ENCODE data around the gene AMN1.
"Not testable (repeated sequence)": the region's sequence is repeated elsewhere in the genome, so short reads cannot be mapped to it uniquely, and the experiment has no call there.

The AMN1 gene

GRCh38 chr12:31714406-31715271 is 14.2 kb downstream of the AMN1 start:
- Histone ChIP-seq H3K27me3 (ENCODE audit: low read depth, low read length) (no peaks in the 10 kb centered on the region), H3K36me3 (ENCODE audit: control insufficient read depth in 1 of 2, insufficient read depth in 2 of 2, low read length in 2 of 2) (peaks cover 0 to 4% of the 10 kb centered on the region in 2 donors), H3K4me1 (ENCODE audit: control insufficient read depth in 1 of 2, insufficient read depth in 2 of 2, low read length in 2 of 2) (no peaks in the 10 kb centered on the region), H3K9me3 (ENCODE audit: control insufficient read depth in 1 of 2, low read length in 2 of 2) (no peaks in the 10 kb centered on the region), H3K4me3 (ENCODE audit: low read depth in 1 of 2, low read length in 2 of 2) (no peak overlapping the region), H3K27ac (ENCODE audit: low read length) (no peak overlapping the region)

DNA sequence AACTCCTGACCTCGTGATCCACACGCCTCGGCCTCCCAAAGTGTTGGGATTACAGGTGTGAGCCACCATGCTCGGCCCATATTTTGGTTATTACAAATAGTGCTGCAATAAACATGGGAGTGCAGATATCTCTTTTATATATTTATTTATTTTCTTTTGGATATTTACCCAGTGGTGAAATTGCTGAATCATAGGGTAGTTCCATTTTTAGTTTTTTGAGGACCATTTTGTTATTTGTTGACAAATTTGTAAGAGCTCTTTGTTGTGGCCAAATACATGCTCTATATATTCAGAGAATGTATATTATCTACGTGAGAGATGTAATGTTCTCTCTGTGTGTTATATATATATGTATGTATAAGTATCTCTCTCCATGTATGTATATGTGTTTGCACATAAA is 15.9 kb downstream of the AMN1 start:
- Histone ChIP-seq H3K27ac (ENCODE audit: low read length) (no peak overlapping the region), H3K36me3 (ENCODE audit: control insufficient read depth in 1 of 2, insufficient read depth in 2 of 2, low read length in 2 of 2) (no peaks in the 10 kb centered on the region), H3K4me3 (ENCODE audit: low read depth in 1 of 2, low read length in 2 of 2) (no peak overlapping the region), H3K4me1 (ENCODE audit: control insufficient read depth in 1 of 2, insufficient read depth in 2 of 2, low read length in 2 of 2) (no peaks in the 10 kb centered on the region), H3K9me3 (ENCODE audit: control insufficient read depth in 1 of 2, low read length in 2 of 2) (peaks cover 0 to 2% of the 10 kb centered on the region in 2 donors), H3K27me3 (ENCODE audit: low read depth, low read length) (no peaks in the 10 kb centered on the region)

- Histone ChIP-seq H3K27ac (ENCODE audit: low read length) (no peak overlapping the region), H3K4me3 (ENCODE audit: low read depth in 1 of 2, low read length in 2 of 2) (no peak overlapping the region), H3K36me3 (ENCODE audit: control insufficient read depth in 1 of 2, insufficient read depth in 2 of 2, low read length in 2 of 2) (peaks cover 0 to 5% of the 10 kb centered on the region in 2 donors), H3K9me3 (ENCODE audit: control insufficient read depth in 1 of 2, low read length in 2 of 2) (peaks cover 0 to 7% of the 10 kb centered on the region in 2 donors), H3K27me3 (ENCODE audit: low read depth, low read length) (no peaks in the 10 kb centered on the region), H3K4me1 (ENCODE audit: control insufficient read depth in 1 of 2, insufficient read depth in 2 of 2, low read length in 2 of 2) (no peaks in the 10 kb centered on the region)
These were observed 18.6 kb downstream of the AMN1 start for GRCh38 chr12:31710021-31710818.

DNA sequence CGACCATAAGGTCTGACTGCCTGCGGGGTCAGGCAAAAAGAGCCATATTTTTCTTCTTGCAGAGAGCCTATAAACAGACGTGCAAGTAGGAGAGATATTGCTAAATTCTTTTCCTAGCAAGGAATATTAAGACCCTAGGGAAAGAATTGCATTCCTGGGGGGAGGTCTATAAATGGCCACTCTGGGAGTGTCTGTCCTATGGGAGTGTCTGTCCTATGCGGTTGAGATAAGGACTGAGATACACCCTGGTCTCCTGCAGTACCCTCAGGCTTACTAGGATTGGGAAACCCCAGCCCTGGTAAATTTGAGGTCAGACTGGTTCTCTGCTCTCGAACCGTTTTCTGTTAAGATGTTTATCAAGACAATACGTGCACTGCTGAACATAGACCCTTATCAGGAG is 20.7 kb downstream of the AMN1 start:
- H3K36me3 ChIP-seq (ENCODE audit: control insufficient read depth in 1 of 2, insufficient read depth in 2 of 2, low read length in 2 of 2); H3K4me3 ChIP-seq (ENCODE audit: low read depth in 1 of 2, low read length in 2 of 2); H3K27me3 ChIP-seq (ENCODE audit: low read depth, low read length); H3K4me1 ChIP-seq (ENCODE audit: control insufficient read depth in 1 of 2, insufficient read depth in 2 of 2, low read length in 2 of 2); H3K9me3 ChIP-seq (ENCODE audit: control insufficient read depth in 1 of 2, low read length in 2 of 2); H3K27ac ChIP-seq (ENCODE audit: low read length): not testable (repeated sequence)

- Histone ChIP-seq H3K27me3 (ENCODE audit: low read depth, low read length) (no peaks in the 10 kb centered on the region), H3K4me1 (ENCODE audit: control insufficient read depth in 1 of 2, insufficient read depth in 2 of 2, low read length in 2 of 2) (no peaks in the 10 kb centered on the region), H3K27ac (ENCODE audit: low read length) (no peak overlapping the region), H3K9me3 (ENCODE audit: control insufficient read depth in 1 of 2, low read length in 2 of 2) (peaks cover 0 to 7% of the 10 kb centered on the region in 2 donors), H3K4me3 (ENCODE audit: low read depth in 1 of 2, low read length in 2 of 2) (no peak overlapping the region), H3K36me3 (ENCODE audit: control insufficient read depth in 1 of 2, insufficient read depth in 2 of 2, low read length in 2 of 2) (peaks cover 0 to 9% of the 10 kb centered on the region in 2 donors)
These were observed 23.2 kb downstream of the AMN1 start for GRCh38 chr12:31705621-31706020.

- Histone ChIP-seq H3K4me1 (ENCODE audit: control insufficient read depth in 1 of 2, insufficient read depth in 2 of 2, low read length in 2 of 2) (no peaks in the 10 kb centered on the region), H3K27ac (ENCODE audit: low read length) (no peak overlapping the region)
These were observed 26.8 kb downstream of the AMN1 start for GRCh38 chr12:31702047-31702446.

DNA sequence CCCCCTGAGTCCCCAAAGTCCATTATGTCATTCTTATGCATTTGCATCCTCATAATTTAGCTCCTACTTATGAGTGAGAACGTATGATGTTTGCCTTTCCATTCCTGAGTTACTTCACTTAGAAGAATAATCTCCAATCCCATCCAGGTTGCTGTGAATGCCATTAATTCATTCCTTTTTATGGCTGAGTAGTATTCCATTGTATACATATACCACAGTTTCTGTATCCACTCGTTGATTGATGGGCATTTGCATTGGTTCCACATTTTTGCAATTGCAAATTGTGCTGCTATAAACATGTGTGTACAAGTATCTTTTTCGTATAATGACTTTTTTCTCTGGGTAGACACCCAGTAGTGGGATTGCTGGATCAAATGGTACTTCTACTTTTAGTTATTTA is 38.9 kb downstream of the AMN1 start:
- not testable (repeated sequence) for H3K4me1 ChIP-seq (ENCODE audit: control insufficient read depth in 1 of 2, insufficient read depth in 2 of 2, low read length in 2 of 2); H3K27ac ChIP-seq (ENCODE audit: low read length); H3K27me3 ChIP-seq (ENCODE audit: low read depth, low read length); H3K4me3 ChIP-seq (ENCODE audit: low read depth in 1 of 2, low read length in 2 of 2); H3K9me3 ChIP-seq (ENCODE audit: control insufficient read depth in 1 of 2, low read length in 2 of 2)
- peaks cover 0 to 29% of the 10 kb centered on the region in 2 donors for H3K36me3 ChIP-seq (ENCODE audit: control insufficient read depth in 1 of 2, insufficient read depth in 2 of 2, low read length in 2 of 2)

More at GRCh38 chr12:31702047-31702446, 26.8 kb downstream of the AMN1 start:
- peaks cover 0 to 18% of the 10 kb centered on the region in 2 donors for H3K36me3 ChIP-seq (ENCODE audit: control insufficient read depth in 1 of 2, insufficient read depth in 2 of 2, low read length in 2 of 2)
- no peak overlapping the region for H3K4me3 ChIP-seq (ENCODE audit: low read depth in 1 of 2, low read length in 2 of 2)
- no peaks in the 10 kb centered on the region for H3K27me3 ChIP-seq (ENCODE audit: low read depth, low read length)
- H3K9me3 ChIP-seq (ENCODE audit: control insufficient read depth in 1 of 2, low read length in 2 of 2), result no peaks in the 10 kb centered on the region

DNA sequence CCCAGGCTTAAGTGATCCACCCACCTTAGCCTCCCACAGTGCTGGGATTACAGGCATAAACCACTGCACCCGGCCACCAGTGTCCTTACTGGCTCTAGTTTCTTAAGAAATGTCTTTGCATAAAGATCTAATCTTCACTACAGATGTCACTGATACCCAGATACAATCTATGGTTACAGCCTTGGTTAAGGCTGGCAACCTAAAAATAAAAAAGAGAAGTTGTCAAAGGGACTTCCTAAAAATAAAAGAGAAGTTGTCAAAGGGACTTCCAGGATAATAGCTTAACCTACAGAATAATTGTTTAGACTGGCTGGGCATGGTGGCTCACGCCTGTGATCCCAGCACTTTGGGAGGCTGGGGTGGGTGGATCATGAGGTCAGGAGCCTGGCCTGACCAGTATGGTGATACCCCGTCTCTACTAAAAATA is 41.7 kb downstream of the AMN1 start:
- Histone ChIP-seq H3K27me3 (ENCODE audit: low read depth, low read length) (no peaks in the 10 kb centered on the region), H3K9me3 (ENCODE audit: control insufficient read depth in 1 of 2, low read length in 2 of 2) (peaks cover 0 to 8% of the 10 kb centered on the region in 2 donors), H3K27ac (ENCODE audit: low read length) (no peak overlapping the region), H3K4me3 (ENCODE audit: low read depth in 1 of 2, low read length in 2 of 2) (no peak overlapping the region), H3K36me3 (ENCODE audit: control insufficient read depth in 1 of 2, insufficient read depth in 2 of 2, low read length in 2 of 2) (peaks cover 0 to 27% of the 10 kb centered on the region in 2 donors), H3K4me1 (ENCODE audit: control insufficient read depth in 1 of 2, insufficient read depth in 2 of 2, low read length in 2 of 2) (no peaks in the 10 kb centered on the region)

- H3K4me3 ChIP-seq (ENCODE audit: low read depth in 1 of 2, low read length in 2 of 2), result no peak overlapping the region
- peaks cover 0 to 8% of the 10 kb centered on the region in 2 donors for H3K9me3 ChIP-seq (ENCODE audit: control insufficient read depth in 1 of 2, low read length in 2 of 2)
- H3K4me1 ChIP-seq (ENCODE audit: control insufficient read depth in 1 of 2, insufficient read depth in 2 of 2, low read length in 2 of 2), result no peaks in the 10 kb centered on the region
- peaks cover 0 to 27% of the 10 kb centered on the region in 2 donors for H3K36me3 ChIP-seq (ENCODE audit: control insufficient read depth in 1 of 2, insufficient read depth in 2 of 2, low read length in 2 of 2)
- no peaks in the 10 kb centered on the region for H3K27me3 ChIP-seq (ENCODE audit: low read depth, low read length)
- H3K27ac ChIP-seq (ENCODE audit: low read length), result no peak overlapping the region
These were observed 43.0 kb downstream of the AMN1 start for GRCh38 chr12:31685801-31686200.

DNA sequence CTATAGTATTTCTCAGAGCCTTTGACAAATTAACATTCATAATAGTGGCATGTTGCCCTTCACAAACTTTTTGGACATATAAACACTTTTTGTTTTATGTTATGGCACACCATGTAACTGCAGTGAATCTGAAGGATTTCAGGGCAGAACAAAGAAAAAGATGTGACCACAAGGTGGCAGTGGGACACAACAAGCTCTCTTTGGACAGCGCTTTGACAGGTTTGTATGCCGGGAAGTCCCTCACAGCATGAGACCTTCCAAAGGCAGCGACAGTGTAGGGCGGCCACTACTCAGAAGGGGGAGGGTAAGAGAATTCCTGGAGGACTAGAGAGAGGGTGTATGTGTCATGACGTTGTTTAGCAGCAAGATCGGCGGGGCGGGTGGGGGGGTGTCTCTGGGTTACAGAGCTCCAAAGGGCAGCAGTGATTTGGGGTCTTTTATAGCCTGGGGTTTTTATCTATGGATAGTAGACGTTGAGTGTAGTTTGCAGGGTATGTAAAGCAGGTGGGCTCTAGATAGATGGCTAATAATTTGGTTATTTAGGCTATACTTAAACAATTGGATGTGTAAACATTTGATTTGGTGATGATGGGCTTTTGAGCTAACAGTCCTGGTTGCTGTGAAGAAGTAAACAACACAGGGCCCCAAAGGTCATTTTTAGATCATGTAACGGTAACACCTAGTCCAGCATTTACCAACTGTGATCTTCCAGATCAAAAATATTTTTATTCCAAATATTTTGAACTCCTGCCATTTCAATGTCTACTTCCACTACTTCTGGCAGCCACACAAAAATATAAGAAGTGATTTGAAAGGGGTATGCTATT is 46.5 kb downstream of the AMN1 start:
- Histone ChIP-seq H3K27ac (ENCODE audit: low read length) (no peak overlapping the region), H3K4me1 (ENCODE audit: control insufficient read depth in 1 of 2, insufficient read depth in 2 of 2, low read length in 2 of 2) (no peaks in the 10 kb centered on the region), H3K9me3 (ENCODE audit: control insufficient read depth in 1 of 2, low read length in 2 of 2) (peaks cover 0 to 8% of the 10 kb centered on the region in 2 donors), H3K4me3 (ENCODE audit: low read depth in 1 of 2, low read length in 2 of 2) (no peak overlapping the region), H3K27me3 (ENCODE audit: low read depth, low read length) (no peaks in the 10 kb centered on the region), H3K36me3 (ENCODE audit: control insufficient read depth in 1 of 2, insufficient read depth in 2 of 2, low read length in 2 of 2) (peaks cover 0 to 16% of the 10 kb centered on the region in 2 donors)

GRCh38 chr12:31672521-31672920 is 56.3 kb downstream of the AMN1 start:
- H3K9me3 ChIP-seq (ENCODE audit: control insufficient read depth in 1 of 2, low read length in 2 of 2), result peaks cover 8 to 9% of the 10 kb centered on the region in 2 donors
- H3K4me1 ChIP-seq (ENCODE audit: control insufficient read depth in 1 of 2, insufficient read depth in 2 of 2, low read length in 2 of 2), result no peaks in the 10 kb centered on the region
- no peak overlapping the region for H3K27ac ChIP-seq (ENCODE audit: low read length)
- H3K36me3 ChIP-seq (ENCODE audit: control insufficient read depth in 1 of 2, insufficient read depth in 2 of 2, low read length in 2 of 2), result peaks cover 0 to 25% of the 10 kb centered on the region in 2 donors
- H3K27me3 ChIP-seq (ENCODE audit: low read depth, low read length), result no peaks in the 10 kb centered on the region
- no peak overlapping the region for H3K4me3 ChIP-seq (ENCODE audit: low read depth in 1 of 2, low read length in 2 of 2)
